Stimulated activated CD8-positive, alpha-beta memory T cell treated with anti-CD3 and anti-CD28 coated beads, Interleukin-12 subunit alpha, Interleukin-12 subunit beta, amount 100 ng/mL, for 4 hours (primary cell): Measurements from ENCODE around the gene ARHGAP44.

Source experiments
- DNase-seq: peaks from one replicate; pipeline ENCODE4 v3.0.0-alpha.2; 2020; ENCODE audit warnings: low read depth

ARHGAP44 gene

DNA sequence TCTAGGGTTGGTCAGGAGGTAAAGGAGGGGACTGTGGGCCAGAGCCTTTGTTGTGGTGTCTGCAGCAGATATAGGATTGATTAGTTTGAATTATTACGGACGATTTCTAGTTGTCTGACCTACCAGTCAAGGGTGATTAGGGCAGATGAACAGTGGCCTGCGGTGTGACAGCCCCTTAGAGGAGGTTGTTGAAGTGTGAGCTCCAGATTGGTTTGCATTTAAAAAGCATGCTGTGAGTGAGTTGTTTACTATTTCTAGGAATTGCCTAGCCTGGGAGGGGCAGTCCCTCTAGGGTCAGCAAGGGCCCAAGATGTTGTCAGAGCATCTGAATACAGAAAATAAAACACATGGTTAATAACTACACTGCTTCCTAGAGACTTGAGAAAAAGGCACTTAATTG, 108.8 kb downstream of the ARHGAP44 start:
- DNase-seq, result no peak

DNA sequence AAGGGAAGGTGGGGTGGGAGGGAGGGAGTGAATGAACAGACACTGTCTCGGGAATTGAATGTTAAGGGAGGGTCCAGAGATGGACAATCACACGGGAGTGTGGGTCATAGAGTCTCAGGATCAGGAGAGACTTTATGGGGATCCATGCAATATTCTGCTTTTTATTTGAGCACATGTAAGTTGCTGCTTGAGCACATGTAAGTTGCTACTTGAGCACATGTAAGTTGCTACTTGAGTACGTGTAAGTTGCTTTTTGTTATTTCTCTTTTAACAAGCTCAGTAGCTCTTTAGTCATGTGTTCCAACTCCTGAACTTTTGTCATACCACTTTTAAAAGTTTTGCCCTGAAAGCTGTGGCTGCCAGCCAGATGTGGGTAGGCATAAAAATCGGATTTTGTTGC, 110.3 kb downstream of the ARHGAP44 start:
- no peak for DNase-seq

DNA sequence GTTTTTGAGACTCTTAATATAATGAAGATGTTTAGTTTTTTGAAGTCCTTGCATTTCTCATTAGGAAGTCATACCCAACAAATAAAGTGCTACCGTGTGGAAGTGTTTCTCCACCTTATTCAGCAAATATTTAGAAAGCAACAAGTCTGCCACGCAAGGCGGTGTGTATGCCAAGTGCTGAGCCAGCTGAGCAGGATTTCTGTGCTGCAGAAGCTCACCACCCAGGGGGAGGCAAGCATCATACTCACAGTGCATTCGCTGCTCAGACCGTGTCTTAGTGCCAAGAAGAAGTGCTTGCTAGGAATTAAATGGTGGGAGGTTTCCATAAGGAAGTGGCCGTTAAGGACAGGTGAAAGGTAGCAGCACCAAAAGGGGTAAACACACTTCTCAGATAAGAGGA, 111.2 kb downstream of the ARHGAP44 start:
- DNase-seq, result no peak

DNA sequence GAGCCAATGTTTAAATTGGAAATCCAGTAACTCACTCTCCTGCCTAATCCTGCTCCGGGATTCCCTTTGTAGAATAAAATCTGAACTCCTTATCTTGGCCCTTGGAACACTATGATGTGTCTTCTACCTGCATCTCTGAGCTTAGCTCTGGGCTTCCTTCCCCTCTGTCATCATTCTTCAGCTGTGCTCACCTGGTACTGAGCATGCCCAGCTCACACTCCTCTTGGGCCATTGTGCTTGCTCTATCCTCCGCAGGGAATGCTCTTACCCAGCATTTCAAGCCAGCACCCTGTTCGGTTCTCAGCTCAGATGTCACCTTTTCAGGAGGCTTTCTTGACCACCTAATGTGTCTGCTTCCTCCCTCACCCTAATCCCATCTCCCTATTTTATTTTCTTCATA, 112.7 kb downstream of the ARHGAP44 start:
- DNase-seq, result no peak

DNA sequence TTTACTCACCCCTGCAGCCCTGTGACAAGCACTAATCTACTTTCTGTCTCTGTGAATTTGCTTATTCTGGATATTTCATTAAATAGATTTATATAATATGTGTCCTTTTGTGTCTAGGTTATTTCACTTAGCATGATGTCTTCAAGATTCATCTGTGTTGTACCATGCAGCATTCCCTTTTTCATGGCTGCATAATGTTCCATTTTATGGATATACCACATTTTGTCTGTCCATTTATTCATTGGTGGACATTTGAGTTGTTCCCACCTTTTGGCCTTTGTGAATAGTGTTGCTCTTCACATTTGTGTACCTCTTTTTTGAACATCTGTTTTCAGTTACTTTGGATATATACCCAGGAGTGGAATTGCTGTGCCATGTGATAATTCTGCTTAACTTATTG, 118.2 kb downstream of the ARHGAP44 start:
- no peak for DNase-seq

DNA sequence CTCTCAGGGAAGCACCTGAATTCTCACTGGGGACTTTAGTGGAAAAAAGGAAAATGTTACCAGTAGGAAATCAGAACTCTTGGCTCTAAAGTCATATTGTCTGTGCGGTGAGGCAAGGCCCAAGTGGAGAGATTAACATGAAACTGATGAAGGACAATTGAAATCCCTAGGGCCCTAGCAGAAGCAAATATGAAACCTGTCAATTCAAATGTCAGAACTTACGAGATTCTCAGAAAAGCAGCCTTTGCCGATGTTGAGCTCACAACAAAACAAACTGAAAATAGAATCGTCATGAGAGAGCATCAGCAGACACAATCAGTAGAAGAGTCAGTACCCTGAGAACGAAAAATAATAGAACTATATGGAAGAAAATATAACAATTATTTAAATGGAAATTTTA, 119.7 kb downstream of the ARHGAP44 start:
- no peak for DNase-seq

DNA sequence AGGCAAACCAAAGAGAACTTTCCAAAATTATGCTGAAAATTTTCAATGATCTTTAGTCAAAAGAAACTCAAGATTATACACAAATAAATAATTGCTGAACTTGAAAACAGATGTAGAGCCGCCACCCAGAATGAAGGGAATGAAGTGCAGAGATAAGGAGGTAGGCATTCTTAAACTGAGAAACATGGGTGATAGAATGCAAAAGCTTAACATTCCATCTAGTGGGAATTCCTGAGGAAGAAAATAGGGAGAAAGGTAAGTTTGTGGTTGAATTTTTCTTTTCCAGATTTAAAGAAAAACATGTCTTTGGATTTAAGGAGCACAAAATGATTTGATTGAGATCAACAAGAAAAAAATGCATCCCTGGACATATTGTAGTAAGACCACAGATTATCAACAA, 120.2 kb downstream of the ARHGAP44 start:
- DNase-seq, result no peak

DNA sequence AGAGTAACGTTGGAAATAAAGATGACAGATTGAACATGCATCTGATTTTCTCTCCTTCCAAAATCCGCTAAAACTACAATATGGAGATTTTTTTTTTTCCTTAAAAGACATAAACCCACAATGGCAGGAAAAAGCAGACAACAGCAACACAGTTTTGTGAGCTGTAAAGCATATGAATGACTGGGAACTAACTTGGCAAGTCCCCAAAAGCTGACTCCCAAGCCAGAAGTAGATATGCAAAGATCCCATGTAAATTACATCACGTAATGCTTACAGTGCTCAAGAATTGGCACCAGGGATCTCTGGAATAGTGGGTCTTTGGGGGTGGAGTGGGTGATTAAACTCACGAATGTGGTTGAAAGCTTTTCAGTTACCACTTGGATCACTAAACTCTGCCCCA, 121.9 kb downstream of the ARHGAP44 start:
- no peak for DNase-seq

DNA sequence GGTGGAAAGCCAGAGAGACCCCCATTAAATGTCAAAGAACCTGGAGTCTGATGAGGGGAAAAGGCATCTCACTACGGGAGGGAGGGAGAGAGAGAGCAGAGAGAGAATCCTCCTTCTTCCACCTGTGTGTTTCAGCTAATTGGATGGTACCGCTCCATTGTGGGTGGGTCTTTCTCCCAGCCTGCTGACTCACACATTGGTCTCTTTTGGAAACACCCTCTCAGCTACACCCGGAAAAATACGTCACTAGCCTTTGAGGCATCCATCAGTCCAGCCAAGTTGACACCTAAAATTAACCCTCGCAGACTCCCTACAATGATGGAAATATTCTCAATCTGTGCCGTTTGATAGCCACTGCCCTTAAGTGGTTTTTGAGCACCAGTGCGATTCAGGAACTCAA, 128.1 kb downstream of the ARHGAP44 start:
- no peak for DNase-seq

DNA sequence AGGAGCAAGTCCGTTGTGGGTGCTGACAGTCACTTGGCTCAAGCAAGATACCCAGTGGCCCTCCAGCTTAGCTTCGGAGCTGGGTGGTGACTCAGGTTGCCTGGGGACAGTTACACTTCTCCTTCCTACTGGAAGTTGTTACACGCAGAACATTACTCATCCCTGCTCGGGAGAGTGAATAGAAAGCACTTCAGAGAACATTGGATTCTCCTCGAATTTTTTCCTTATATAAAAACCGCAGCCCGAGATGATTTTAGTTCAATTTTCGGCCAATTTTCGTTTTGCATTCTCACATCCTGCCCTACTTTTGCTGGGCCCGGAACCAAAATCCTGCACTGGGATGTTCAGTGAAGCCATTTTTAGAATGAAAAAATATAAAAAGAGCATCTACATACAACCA, 128.8 kb downstream of the ARHGAP44 start:
- DNase-seq, result no peak

DNA sequence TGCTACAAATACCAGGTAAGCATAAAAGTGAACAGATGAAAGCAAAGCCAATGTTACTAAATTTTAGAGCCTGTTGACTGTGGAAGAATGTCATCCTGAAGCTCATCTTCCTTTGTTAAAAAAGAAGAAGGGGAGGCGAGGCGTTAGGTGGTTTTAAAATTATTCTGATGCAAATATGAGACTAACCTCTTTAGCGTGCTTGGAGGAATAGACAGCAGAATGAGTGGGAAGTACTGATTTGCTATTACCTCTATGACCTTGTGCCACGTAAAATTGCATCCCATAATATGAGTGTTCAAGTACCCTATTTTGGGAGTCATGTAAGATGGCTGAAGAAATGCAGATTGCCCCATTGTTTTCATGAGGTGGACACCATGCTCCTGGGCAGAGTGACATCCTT, 132.8 kb downstream of the ARHGAP44 start:
- no peak for DNase-seq

DNA sequence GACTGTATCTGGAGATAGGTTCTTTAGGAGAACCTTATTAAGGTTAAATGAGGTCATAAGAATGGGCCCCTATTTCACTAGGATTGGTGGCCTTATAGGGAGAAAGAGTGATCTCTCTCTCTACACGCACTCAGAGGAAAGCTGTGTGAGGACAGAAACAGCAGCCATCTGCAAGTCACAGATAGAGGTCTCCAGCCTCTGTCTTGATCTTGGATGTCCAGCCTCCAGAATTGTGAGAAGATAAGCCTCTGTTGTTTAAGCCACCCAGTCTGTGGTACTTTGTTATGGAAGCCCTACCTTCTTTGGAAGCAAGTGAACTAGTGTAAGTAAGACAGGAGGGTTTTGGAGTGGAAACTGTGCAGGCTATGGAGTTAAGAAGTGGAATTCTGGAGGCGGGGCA, 135.3 kb downstream of the ARHGAP44 start:
- no peak for DNase-seq

DNA sequence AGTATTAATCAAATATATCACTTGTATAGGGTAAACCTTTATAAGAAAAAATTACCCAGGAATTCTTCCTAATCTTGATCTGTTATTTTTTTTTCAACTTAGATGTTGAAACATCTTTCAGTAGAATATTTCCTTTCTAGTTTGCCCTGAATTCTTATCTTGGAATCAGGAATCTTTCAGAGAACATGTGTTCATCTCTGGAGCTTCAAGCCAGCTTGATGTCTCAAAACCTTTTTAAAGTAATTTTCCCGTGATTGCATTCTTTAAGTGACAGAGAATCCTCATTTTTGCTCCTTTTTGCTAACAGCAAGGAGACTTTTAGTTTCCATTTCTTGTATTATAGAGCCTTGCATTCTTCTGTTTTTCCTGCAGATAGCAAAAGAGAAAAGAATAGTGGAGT, 137.7 kb downstream of the ARHGAP44 start:
- DNase-seq, result no peak

DNA sequence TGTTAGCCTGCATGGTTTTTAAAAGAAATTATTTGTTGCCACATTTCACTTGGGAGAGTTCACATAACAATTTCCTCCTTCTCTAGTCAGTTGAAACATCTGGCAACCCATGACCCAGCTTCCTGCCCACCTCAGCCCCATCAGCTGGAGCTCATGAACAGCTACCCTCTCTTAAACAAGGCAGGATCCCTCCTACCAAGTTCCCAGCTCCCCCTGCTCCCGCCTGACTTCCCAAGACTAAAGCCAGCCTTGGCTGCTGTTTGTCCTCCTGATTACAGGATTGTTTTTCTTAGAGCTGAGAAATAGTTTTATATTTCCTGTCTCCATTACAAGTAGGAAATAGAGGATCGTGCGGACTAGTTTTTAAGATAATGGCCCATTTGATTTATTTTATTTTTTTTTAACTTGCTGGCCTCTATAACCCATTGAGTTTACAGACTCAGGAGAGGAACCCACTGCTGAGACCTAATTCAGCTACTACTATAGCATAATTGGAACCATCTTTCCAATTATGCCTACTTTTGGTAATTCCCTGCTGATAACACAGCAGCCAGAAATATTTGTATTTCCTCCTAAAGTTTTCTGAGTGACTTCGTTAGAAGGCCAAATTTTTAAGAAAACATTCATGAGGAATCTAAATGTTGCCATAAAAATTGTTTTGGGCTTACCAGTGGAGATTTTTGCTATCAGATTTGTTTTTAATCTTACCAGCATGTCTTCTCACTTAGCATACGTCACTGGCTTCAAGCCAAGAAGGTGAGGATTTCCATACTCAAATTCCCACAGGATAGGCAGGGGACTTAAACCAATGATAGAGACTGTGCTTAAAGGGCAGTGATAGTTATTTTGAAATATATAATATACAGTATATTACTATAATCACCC, 138.5 kb downstream of the ARHGAP44 start:
- DNase-seq, result no peak

DNA sequence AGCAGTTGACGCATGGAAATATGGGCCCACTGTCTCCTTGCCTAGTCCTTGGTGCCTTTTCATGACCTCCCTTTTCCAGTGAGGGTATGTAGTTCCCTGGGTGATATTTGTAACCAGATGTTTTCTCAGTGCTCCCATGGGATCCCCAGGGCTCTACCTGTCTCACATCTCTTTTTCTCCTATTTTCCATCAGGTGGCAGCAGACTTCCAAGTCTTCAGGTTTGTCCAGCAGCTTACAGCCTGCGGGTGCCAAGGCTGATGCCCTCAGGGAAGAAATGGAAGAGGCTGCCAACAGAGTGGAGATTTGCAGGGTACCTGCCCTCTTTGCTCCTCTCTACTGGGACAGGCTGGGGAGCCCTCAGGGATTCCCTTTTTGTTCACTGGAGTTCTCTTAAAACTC, 139.4 kb downstream of the ARHGAP44 start:
- no peak for DNase-seq

DNA sequence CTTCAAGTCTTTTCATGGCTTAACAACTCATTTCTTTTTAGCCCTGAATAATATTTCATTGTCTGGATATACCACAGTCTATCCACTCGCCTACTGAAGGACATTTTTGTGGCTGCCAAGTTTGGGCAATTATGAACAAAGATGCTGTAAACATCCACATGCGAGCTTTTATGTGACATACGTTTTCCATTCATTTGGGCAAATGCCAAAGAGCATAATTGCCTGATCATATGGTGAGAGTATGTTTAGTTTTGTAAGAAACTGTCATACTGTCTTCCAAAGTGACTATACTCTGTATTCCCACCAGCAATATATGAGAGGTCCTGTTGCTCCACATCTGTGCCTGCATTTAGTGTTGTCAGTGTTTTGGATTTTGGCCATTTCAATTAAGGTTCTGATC, 147.2 kb downstream of the ARHGAP44 start:
- DNase-seq, result no peak

DNA sequence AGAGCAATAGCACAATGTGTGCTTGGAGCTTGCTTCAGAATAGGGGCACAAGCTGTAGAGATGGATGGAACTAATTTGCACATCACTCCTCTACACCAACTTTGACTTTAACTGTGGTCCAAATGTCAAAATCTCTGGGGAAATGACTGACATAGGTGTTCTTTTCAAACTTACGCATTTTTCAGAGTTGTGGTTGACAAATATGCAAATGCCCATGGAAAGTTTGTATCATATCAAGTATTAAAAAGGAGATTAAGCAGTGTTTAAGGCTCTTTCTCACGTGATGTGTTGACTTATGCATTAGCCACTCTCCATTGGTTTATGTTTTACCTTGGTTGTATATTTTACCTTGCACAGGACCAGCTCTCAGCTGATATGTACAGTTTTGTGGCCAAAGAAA, 151.4 kb downstream of the ARHGAP44 start:
- no peak for DNase-seq

DNA sequence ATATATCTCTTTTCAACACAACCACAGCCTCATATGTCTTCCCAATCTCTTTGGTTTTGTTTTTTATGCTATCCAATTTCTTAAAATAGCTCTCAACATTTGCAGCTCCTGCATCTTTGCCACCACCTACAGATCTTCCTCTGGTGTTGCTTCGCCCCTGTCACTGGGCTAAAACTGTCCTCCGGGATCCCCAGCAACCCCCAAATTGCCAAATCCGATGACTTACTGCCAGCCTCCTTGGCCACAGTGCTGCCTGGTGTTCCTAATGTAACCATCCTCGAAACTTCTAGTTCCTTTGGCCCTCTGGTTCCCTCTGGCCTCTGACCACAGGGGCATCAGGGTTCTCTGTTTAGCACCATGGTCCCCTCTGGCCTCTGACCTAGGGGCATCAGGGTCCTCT, 157.7 kb downstream of the ARHGAP44 start:
- DNase-seq, result no peak

DNA sequence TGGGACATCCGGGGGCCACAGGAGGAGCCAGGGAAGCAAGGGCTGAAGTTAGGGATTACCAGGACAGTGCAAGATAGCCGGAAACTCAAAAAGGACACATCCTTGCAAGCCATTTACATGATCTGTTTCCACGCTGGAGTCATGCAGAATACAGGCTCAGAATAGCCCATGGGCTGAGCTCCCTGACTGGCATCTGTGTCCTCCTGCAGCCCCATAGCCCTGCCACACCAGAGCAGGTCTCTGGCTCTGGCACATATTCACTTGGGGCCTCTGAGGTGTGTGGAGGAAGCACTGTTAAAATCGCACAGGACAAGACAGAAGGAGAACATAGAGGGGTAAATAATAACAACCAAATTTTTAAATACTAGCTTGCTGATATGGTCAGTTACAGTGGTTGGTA, 162.7 kb downstream of the ARHGAP44 start:
- DNase-seq, result no peak

DNA sequence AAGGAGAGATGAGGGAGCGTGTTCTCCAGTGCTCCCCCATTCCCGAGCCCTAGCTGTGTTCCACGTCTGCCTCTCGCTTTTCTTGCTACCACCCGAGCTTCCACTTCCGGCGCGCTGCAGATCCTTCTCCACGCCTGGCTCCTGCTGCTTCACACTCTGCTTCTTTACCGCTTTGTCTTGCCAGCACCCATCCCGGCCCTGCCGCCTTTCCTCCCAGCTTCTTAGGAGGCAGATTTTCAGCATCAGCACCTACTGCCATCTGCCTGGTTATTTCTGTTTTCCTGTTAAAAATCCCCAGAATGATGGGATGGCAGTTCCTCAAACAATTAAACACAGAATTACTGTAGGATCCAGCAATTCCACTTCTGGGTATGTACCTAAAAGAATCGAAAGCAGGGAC, 163.9 kb downstream of the ARHGAP44 start:
- DNase-seq, result no peak

DNA sequence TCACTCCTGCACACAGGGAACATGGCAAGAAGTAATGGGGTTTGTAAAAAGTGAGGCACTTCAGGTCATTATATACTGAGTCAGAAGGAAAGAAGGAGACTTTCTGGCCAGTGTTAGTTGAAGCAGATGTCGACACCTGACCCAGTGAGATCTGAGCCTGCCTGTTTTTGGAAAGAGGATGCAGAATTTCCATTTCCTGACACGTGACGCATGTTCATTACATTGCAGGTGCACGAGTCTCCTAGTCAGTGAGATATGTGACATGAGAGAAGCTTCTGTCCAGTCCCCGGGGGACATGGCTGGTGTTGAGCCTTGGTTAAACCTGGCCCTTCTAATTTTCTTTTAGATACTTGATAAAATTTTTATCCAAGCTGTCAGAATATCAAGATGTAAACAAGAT, 166.2 kb downstream of the ARHGAP44 start:
- DNase-seq, result no peak

DNA sequence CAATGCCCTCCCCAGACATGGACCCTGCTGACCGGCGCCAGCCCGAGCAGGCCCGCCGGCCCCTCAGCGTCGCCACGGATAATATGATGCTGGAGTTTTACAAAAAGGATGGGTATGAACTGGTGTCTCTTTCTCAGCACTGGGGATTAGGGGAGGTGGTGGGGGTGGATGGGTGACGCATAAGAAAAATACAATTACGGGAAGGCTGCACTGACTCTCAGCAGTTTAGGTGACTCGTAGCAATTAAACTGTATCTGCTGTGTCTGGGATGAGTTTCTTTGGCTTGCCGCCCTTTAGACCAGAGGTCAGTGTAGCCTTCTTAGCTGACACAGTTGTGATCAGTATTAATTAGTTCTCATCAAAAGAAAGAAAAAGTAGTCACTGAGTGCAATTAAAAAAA, 169.5 kb downstream of the ARHGAP44 start:
- no peak for DNase-seq

DNA sequence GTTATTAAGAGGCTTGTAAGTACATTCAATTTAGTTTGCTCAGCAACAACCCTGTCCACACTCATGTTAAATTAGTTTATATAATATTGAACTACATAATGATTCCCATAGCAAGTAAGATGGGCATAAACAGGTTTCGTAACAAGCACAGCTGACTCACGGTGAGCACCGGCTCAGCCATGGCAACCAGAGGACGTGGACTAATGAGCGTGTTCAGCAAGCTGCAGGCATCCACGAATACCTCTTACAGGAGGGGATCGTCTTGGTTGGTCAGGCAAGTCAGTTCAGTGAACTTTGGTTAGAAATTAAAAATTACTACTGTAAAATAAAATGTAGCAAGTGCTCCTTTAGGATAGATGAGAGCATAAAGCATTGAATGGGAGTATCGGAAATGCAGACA, 170.1 kb downstream of the ARHGAP44 start:
- DNase-seq, result no peak

DNA sequence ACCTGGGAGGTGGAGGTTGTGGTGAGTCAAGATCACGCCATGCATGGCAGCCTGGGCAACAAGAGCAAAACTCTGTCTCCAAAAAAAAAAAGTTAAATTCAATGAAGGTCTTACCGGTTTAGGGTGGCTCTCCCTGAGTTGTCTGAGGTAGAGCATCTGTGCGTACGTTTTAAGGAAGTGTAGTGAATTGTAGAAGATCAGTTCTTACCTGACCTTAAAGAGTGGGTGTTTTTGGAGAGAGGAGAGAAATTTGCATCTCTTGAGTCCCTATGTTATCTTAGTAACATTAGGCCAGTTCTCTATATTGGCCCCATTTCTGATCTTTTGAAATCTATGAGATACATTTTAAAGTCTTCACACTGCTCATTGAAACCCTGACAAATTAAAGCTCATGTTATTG, 172.4 kb downstream of the ARHGAP44 start:
- no peak for DNase-seq
